IMR-90 (cell line): ENCODE results near the gene ANTXRL. TPM values are rescaled to one million over a fixed set of nuclear protein-coding genes. Genes with fewer than 3 reads are reported as not detected.
"Not testable (repeated sequence)": the region's sequence is repeated elsewhere in the genome, so short reads cannot be mapped to it uniquely, and the experiment has no call there.

Experiments used
- ATAC-seq: fragments of 200-7000 bp; cut with Tn5 transposase; 2 replicates; pipeline ENCODE4 v1.9.1; 2020; ENCODE audit warnings: low read depth, mild to moderate bottlenecking, moderate library complexity
- BruUV-seq: library from RNA; stranded (reverse); fragments of 400-500 nt; replicated peaks from 2 replicates; lab custom pipeline; 2021; lab: Mats Ljungman, UMichigan
- CTCF ChIA-PET: fragments of 300-600 bp; formaldehyde crosslinking; extraction: SDS; loops from one replicate; lab custom pipeline; 2021; ENCODE audit warnings: antibody characterized with exemption; lab: Yijun Ruan, JAX
- POLR2A ChIA-PET: fragments of 300-600 bp; sonication (Branson Sonifier 250); formaldehyde crosslinking; loops from one replicate; lab custom pipeline; 2022; ENCODE audit warnings: antibody characterized with exemption; ENCODE audit not compliant: unreplicated experiment; lab: Charles Lee
- DNase-seq: peaks from one replicate; pipeline ENCODE4 v3.0.0; 2013
- H2AFZ ChIP-seq: replicated peaks from 2 replicates; pipeline ENCODE3; 2013; ENCODE audit warnings: low read length, mild to moderate bottlenecking; ENCODE audit not compliant: poor library complexity
- H2AK5ac ChIP-seq: 2 replicates; pipeline ENCODE4 v1.6.1; 2013; ENCODE audit warnings: low read depth, low read length, inconsistent platforms
- H2AK9ac ChIP-seq: replicated peaks from 2 replicates; pipeline ENCODE3; 2013; ENCODE audit warnings: mild to moderate bottlenecking, low read depth, low read length, moderate library complexity; ENCODE audit not compliant: poor library complexity
- H2BK120ac ChIP-seq: 2 replicates; pipeline ENCODE4 v1.6.1; 2013; ENCODE audit warnings: low read depth, low read length, inconsistent platforms
- H2BK15ac ChIP-seq: 3 replicates; pipeline ENCODE4 v1.6.1; 2013; ENCODE audit warnings: low read depth, low read length, inconsistent platforms
- H2BK20ac ChIP-seq: 2 replicates; pipeline ENCODE4 v1.6.1; 2013; ENCODE audit warnings: low read depth, mild to moderate bottlenecking, inconsistent platforms, low read length, moderate library complexity
- H2BK5ac ChIP-seq: 2 replicates; pipeline ENCODE4 v1.6.1; 2013; ENCODE audit warnings: mild to moderate bottlenecking, low read depth, low read length, inconsistent platforms; ENCODE audit not compliant: poor library complexity, severe bottlenecking
- H3K14ac ChIP-seq: replicated peaks from 2 replicates; pipeline ENCODE4 v1.6.1; 2013; ENCODE audit warnings: low read depth, low read length, inconsistent platforms
- H3K18ac ChIP-seq: 2 replicates; pipeline ENCODE4 v1.6.1; 2013; ENCODE audit warnings: low read depth, low read length, control low read depth
- H3K23ac ChIP-seq: 2 replicates; pipeline ENCODE4 v1.6.1; 2013; ENCODE audit warnings: low read depth, low read length, inconsistent platforms
- H3K27ac ChIP-seq: 2 replicates; pipeline ENCODE4 v1.5.1; 2013; ENCODE audit warnings: mild to moderate bottlenecking, control low read depth, low read length; ENCODE audit not compliant: insufficient read depth
- H3K27me3 ChIP-seq: 2 replicates; pipeline ENCODE4 v1.6.1; 2013; ENCODE audit warnings: low read length; ENCODE audit not compliant: control insufficient read depth, insufficient read depth
- H3K36me3 ChIP-seq: 2 replicates; pipeline ENCODE4 v1.6.1; 2013; ENCODE audit warnings: low read length, mixed read lengths; ENCODE audit not compliant: control insufficient read depth, insufficient read depth
- H3K4ac ChIP-seq: 2 replicates; pipeline ENCODE4 v1.6.1; 2013; ENCODE audit warnings: low read depth, low read length, inconsistent platforms
- H3K4me1 ChIP-seq: 2 replicates; pipeline ENCODE4 v1.6.1; 2013; ENCODE audit warnings: low read length, mixed read lengths; ENCODE audit not compliant: control insufficient read depth, insufficient read depth
- H3K4me2 ChIP-seq: 2 replicates; pipeline ENCODE4 v1.6.1; 2013; ENCODE audit warnings: low read depth, mild to moderate bottlenecking, control low read depth, low read length, moderate library complexity
- H3K4me3 ChIP-seq: 2 replicates; pipeline ENCODE4 v1.5.1; 2013; ENCODE audit warnings: low read depth, mild to moderate bottlenecking, control low read depth, low read length, moderate library complexity; ENCODE audit not compliant: insufficient read depth
- H3K56ac ChIP-seq: 2 replicates; pipeline ENCODE4 v1.6.1; 2013; ENCODE audit warnings: low read length, inconsistent platforms; ENCODE audit not compliant: insufficient read depth; ENCODE audit errors: extremely low read depth
- H3K79me1 ChIP-seq, 2 experiments: 2 replicates each; pipeline ENCODE4 v1.6.1; 2013; ENCODE audit warnings: low read length in 2 of 2, inconsistent platforms in 1 of 2, low read depth in 1 of 2
- H3K9ac ChIP-seq: 2 replicates; pipeline ENCODE4 v1.6.1; 2013; ENCODE audit warnings: low read depth, low read length, control low read depth
- H3K9me1 ChIP-seq: 2 replicates; pipeline ENCODE4 v1.6.1; 2013; ENCODE audit warnings: low read length, inconsistent platforms; ENCODE audit not compliant: insufficient read depth
- H3K9me3 ChIP-seq: 2 replicates; pipeline ENCODE4 v1.6.1; 2013; ENCODE audit warnings: low read length; ENCODE audit not compliant: control insufficient read depth, insufficient read depth
- H4K20me1 ChIP-seq: 2 replicates; pipeline ENCODE4 v1.6.1; 2013; ENCODE audit warnings: low read length, inconsistent platforms; ENCODE audit not compliant: insufficient read depth
- H4K5ac ChIP-seq: 2 replicates; pipeline ENCODE4 v1.6.1; 2013; ENCODE audit warnings: mild to moderate bottlenecking, low read depth, low read length, control low read depth
- H4K8ac ChIP-seq, 2 experiments: 2 replicates each; pipeline ENCODE4 v1.6.1; 2013; ENCODE audit warnings: low read depth in 2 of 2, low read length in 2 of 2, control low read depth in 1 of 2, inconsistent platforms in 1 of 2
- H4K91ac ChIP-seq: 2 replicates; pipeline ENCODE4 v1.6.1; 2013; ENCODE audit warnings: low read depth, low read length, inconsistent platforms; ENCODE audit not compliant: insufficient read depth
- WGBS, 2 experiments: methylation state at CpG; one replicate each; pipeline versions ENCODE4 v1.1.5 to v1.1.7; 2013; ENCODE audit warnings: missing lambda C conversion rate in 2 of 2; ENCODE audit not compliant: insufficient read length in 1 of 2; ENCODE audit errors: extremely low coverage in 2 of 2; 5-methylcytosine and 5-hydroxymethylcytosine counted together
- dilution Hi-C: fragments of 300-500 bp; cut with HindIII; formaldehyde crosslinking; loops from one replicate; pipeline ENCODE4 v1.14.3; 2018; ENCODE audit warnings: low sequenced_read_pairs; ENCODE audit not compliant: unreplicated experiment
- in situ Hi-C: fragments of 300-500 bp; cut with MboI; formaldehyde crosslinking; loops from 3 replicates; pipeline ENCODE4 v1.14.3; 2019; ENCODE audit warnings: low sequenced_read_pairs, inconsistent platforms, mixed read lengths
- intact Hi-C: fragments of 100-400 bp; cut with micrococcal nuclease; formaldehyde crosslinking; loops from 2 replicates; pipeline ENCODE4 v1.10.0; 2022
- polyA plus RNA-seq, 3 experiments: library from polyadenylated mRNA; depleted of rRNA; stranded (reverse); fragments of >200 nt; gene quantifications; 2 replicates each; pipeline ENCODE4 v1.2.3, GENCODE V29; 2012; ENCODE audit warnings: low replicate concordance in 1 of 3
- total RNA-seq: library from RNA; depleted of rRNA; stranded (reverse); fragments of >200 nt; gene quantifications from 2 replicates; pipeline ENCODE4 v1.2.3, GENCODE V29; 2012

ANTXRL gene
- total and polyA plus RNA-seq, 2 of the 4 experiments (the other 2 are of a cell fraction) = not detected

- H3K4me2 ChIP-seq, intact Hi-C loops, H3K4me3 ChIP-seq, H3K9me1 ChIP-seq, H2AFZ ChIP-seq, dilution Hi-C loops, H2AK5ac ChIP-seq, in situ Hi-C loops, H2BK120ac ChIP-seq, H2BK5ac ChIP-seq, H3K56ac ChIP-seq, H3K9ac ChIP-seq, H3K18ac ChIP-seq, H4K5ac ChIP-seq, H3K79me1 ChIP-seq, H3K23ac ChIP-seq, H3K4me1 ChIP-seq, POLR2A ChIA-PET, H3K14ac ChIP-seq, H2BK15ac ChIP-seq, H3K27ac ChIP-seq, H3K9me3 ChIP-seq, H2AK9ac ChIP-seq, ATAC-seq, H3K36me3 ChIP-seq, H3K27me3 ChIP-seq, H4K8ac ChIP-seq, DNase-seq, H3K4ac ChIP-seq, H4K91ac ChIP-seq, H4K20me1 ChIP-seq, H2BK20ac ChIP-seq, CTCF ChIA-PET, BruUV-seq: not testable (repeated sequence)
- no CpG with 5 or more reads among the region's 1 CpG for WGBS, 2 experiments
These were observed 90.2 kb downstream of the ANTXRL start for GRCh38 chr10:46377022-46377421.

GRCh38 chr10:46377651-46378050 lies 90.9 kb downstream of the ANTXRL start:
- H3K4ac ChIP-seq, H4K20me1 ChIP-seq, H3K9ac ChIP-seq, H3K23ac ChIP-seq, H3K27me3 ChIP-seq, H3K4me2 ChIP-seq, POLR2A ChIA-PET, in situ Hi-C loops, H4K8ac ChIP-seq, BruUV-seq, H2AFZ ChIP-seq, H3K4me1 ChIP-seq, H3K27ac ChIP-seq, H3K14ac ChIP-seq, H3K18ac ChIP-seq, H2AK5ac ChIP-seq, H3K4me3 ChIP-seq, H2BK20ac ChIP-seq, H3K79me1 ChIP-seq, H2BK15ac ChIP-seq, H3K9me3 ChIP-seq, H4K5ac ChIP-seq, dilution Hi-C loops, H3K56ac ChIP-seq, H2AK9ac ChIP-seq, CTCF ChIA-PET, H3K9me1 ChIP-seq, DNase-seq, intact Hi-C loops, H3K36me3 ChIP-seq: not testable (repeated sequence)
- Histone ChIP-seq H4K91ac (peak overlapping the region; percentile 68; the same call in 1 of the 2 replicates), H2BK5ac (peak overlapping the region; percentile 58), H2BK120ac (peak overlapping the region; percentile 74; the same call in 1 of the 2 replicates)
- no CpG with 5 or more reads among the region's 4 CpGs for WGBS, 2 experiments
- ATAC-seq = peak; percentile 38
